Heart left ventricle (tissue), 13 donors: ENCODE data around the gene PUS3.
A peak's percentile ranks its signal among the peaks of the same experiment; 100 is the strongest.

ENCODE experiments used
- CTCF ChIP-seq, 12 donors: fragments of 200-600 bp; sonication (generic) in 4 of 12; IDR thresholded peaks; one replicate each; pipeline versions ENCODE4 v1.5.0 to v1.8.0; 2018 to 2022; ENCODE audit warnings: antibody characterized with exemption in 12 of 12, mild to moderate bottlenecking in 5 of 12
- POLR2A ChIP-seq, 2 donors: fragments of 450-650 bp; IDR thresholded peaks; one replicate each; pipeline ENCODE4 v1.6.1; 2017; ENCODE audit warnings: antibody characterized with exemption in 2 of 2, mild to moderate bottlenecking in 2 of 2, moderate library complexity in 2 of 2
- donor health status: ischemic (EF 13 %, LVEDD 7.1; RV severe dilation, severe dysfunction).
- donor health status: DM: no; HTN: yes; CAD: no.
- donor health status: DM: no; HTN: no; CAD: no.
- donor health status: ischemic (EF 25% LVEDD 6.9; RV normal size, moderate dysfunction).
- donor health status: ischemic (EF 25% LVEDD 5.7; RV mildly dilated, moderate dysfunction).
- donor health status: ischemic (EF 35%, LVEDD 5.7; RV mildly dilated, moderate dysfunction).
- donor health status: nonischemic (EF 11% LVEDD 7.7; RV severe dilation, severe dysfunction).
- donor health status: DM: yes; HTN: yes; CAD: no.
- donor health status: PGD.
- donor health status: ischemic (EF 29% LVEDD 5.4; RV normal size, mild dysfunction).
- donor health status: nonischemic (EF 23%, LVEDD 6.1; RV moderate dilation, normal function).

GRCh38 chr11:125874556-125875124 is 28.4 kb downstream of the PUS3 start:
- TF ChIP-seq CTCF (IDR thresholded peaks at IDR 0.05) (peak; percentile 60 to 82 (median 72)), POLR2A (IDR thresholded peaks at IDR 0.05) (no peak)
